ENCODE measurements around the gene RAET1E.
"Not testable (repeated sequence)": the region's sequence is repeated elsewhere in the genome, so short reads cannot be mapped to it uniquely, and the experiment has no call there.

Gene RAET1E

GRCh38 chr6:149897855-149898744 lies at the start of gene RAET1E:
TSS of gene RAET1E (minus strand) at chr6:149898113. CDS start at chr6:149890901, 7,212 bp downstream.
- no peak for DNase-seq

- not testable (repeated sequence) for DNase-seq
Measured at GRCh38 chr6:149947533-149947932, 49.6 kb upstream of the RAET1E start.

- DNase-seq, result not testable (repeated sequence)
Measured at GRCh38 chr6:149946631-149947030, 48.7 kb upstream of the RAET1E start.

- not testable (repeated sequence) for DNase-seq
Measured at GRCh38 chr6:149945276-149945675, 47.4 kb upstream of the RAET1E start.

GRCh38 chr6:149943321-149943720 lies 45.4 kb upstream of the RAET1E start:
- DNase-seq, result not testable (repeated sequence)

- no peak for DNase-seq
Measured at GRCh38 chr6:149942461-149942829, 44.5 kb upstream of the RAET1E start.

GRCh38 chr6:149941583-149942460 lies 43.9 kb upstream of the RAET1E start, which contains the start of gene ULBP2:
TSS of gene ULBP2 (plus strand) at chr6:149942014. CDS start at chr6:149942073, 59 bp downstream.
- no peak for DNase-seq

- no peak for DNase-seq
Measured at GRCh38 chr6:149940672-149940982, 42.7 kb upstream of the RAET1E start.

- DNase-seq, result no peak
Measured at GRCh38 chr6:149939909-149940671, 42.2 kb upstream of the RAET1E start.

- no peak for DNase-seq
Measured at GRCh38 chr6:149939356-149939648, 41.4 kb upstream of the RAET1E start.

GRCh38 chr6:149938571-149939355 lies 40.9 kb upstream of the RAET1E start:
- no peak for DNase-seq

GRCh38 chr6:149938013-149938570 lies 40.2 kb upstream of the RAET1E start:
- DNase-seq, result not testable (repeated sequence)

GRCh38 chr6:149936743-149937142 lies 38.8 kb upstream of the RAET1E start:
- DNase-seq, result no peak

GRCh38 chr6:149935668-149936067 lies 37.8 kb upstream of the RAET1E start:
- DNase-seq, result no peak

GRCh38 chr6:149935246-149935645 lies 37.3 kb upstream of the RAET1E start:
- DNase-seq, result no peak

GRCh38 chr6:149934249-149935156 lies 36.6 kb upstream of the RAET1E start:
- DNase-seq, result no peak

GRCh38 chr6:149933461-149933860 lies 35.5 kb upstream of the RAET1E start:
- no peak for DNase-seq

- no peak for DNase-seq
Measured at GRCh38 chr6:149933036-149933435, 35.1 kb upstream of the RAET1E start.

- DNase-seq, result no peak
Measured at GRCh38 chr6:149931501-149931900, 33.6 kb upstream of the RAET1E start.

- DNase-seq, result no peak
Measured at GRCh38 chr6:149929422-149929821, 31.5 kb upstream of the RAET1E start.

- DNase-seq, result not testable (repeated sequence)
Measured at GRCh38 chr6:149927025-149927424, 29.1 kb upstream of the RAET1E start.

Measured in NCI-H187 treated with DMSO at 0.1 percent for 48 hours (cell line).